ENCODE data around the gene RNF2. TPM values are rescaled to one million over a fixed set of nuclear protein-coding genes. Genes with fewer than 3 reads are reported as not detected.

RNF2 gene
- total RNA-seq, 4 donors from 2014 or later, result 15.2 to 29.1 (median 20.5) TPM

DNA sequence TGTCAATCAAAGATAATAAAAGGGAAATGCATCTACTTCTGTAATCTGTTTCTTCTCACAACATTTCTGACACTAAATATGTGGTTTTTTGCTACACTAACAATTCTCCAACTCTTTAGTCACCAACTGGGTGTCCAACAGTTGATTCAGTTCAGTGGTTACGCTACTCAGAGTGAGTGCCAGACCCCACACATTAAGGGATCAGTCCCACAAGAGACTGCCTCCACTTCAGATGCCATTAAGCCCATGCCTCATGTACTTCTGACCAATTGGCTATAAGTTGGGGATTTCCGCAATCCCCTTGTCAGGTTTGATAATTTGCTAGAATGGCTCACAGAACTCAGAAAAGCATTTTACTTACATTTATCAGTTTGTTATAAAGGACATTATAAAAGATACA lies 28.4 kb downstream of the RNF2 start:
- TF ChIP-seq, protein P1, sequence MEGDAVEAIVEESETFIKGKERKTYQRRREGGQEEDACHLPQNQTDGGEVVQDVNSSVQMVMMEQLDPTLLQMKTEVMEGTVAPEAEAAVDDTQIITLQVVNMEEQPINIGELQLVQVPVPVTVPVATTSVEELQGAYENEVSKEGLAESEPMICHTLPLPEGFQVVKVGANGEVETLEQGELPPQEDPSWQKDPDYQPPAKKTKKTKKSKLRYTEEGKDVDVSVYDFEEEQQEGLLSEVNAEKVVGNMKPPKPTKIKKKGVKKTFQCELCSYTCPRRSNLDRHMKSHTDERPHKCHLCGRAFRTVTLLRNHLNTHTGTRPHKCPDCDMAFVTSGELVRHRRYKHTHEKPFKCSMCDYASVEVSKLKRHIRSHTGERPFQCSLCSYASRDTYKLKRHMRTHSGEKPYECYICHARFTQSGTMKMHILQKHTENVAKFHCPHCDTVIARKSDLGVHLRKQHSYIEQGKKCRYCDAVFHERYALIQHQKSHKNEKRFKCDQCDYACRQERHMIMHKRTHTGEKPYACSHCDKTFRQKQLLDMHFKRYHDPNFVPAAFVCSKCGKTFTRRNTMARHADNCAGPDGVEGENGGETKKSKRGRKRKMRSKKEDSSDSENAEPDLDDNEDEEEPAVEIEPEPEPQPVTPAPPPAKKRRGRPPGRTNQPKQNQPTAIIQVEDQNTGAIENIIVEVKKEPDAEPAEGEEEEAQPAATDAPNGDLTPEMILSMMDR (IDR thresholded peaks at IDR 0.05), result no peak
- TF ChIP-seq POLR2AphosphoS5 (IDR thresholded peaks at IDR 0.05), result no peak
- no peak for TF ChIP-seq POLR2A (IDR thresholded peaks at IDR 0.05)
- no peak for TF ChIP-seq EP300 (IDR thresholded peaks at IDR 0.05; ENCODE audit: low read depth)
- no peak for DNase-seq
- 90% methylated on average over 2 of the region's 2 CpGs; no CpG with 5 or more reads in 1 of the 2 donors for WGBS, 2 donors (ENCODE audit: low coverage in 1 of 2)
- H3K4me3 ChIP-seq, result no peak overlapping the region
- no peaks in the 10 kb centered on the region for H3K27me3 ChIP-seq
- no peak overlapping the region for H3K27ac ChIP-seq
- in situ Hi-C loops (cut with MboI; ENCODE audit: low pct_ligation_motif_present in 1 of 4, low pct_unique_long_range_greater_than_20kb in 1 of 4, low sequenced_read_pairs in 3 of 4), result no loop called here
- no peaks in the 10 kb centered on the region for H3K36me3 ChIP-seq
- intact Hi-C loops (cut with DNase I; ENCODE audit: low total_unique reads), result no loop called here
- no peaks in the 10 kb centered on the region for H3K9me3 ChIP-seq
- no peaks in the 10 kb centered on the region for H3K4me1 ChIP-seq

DNA sequence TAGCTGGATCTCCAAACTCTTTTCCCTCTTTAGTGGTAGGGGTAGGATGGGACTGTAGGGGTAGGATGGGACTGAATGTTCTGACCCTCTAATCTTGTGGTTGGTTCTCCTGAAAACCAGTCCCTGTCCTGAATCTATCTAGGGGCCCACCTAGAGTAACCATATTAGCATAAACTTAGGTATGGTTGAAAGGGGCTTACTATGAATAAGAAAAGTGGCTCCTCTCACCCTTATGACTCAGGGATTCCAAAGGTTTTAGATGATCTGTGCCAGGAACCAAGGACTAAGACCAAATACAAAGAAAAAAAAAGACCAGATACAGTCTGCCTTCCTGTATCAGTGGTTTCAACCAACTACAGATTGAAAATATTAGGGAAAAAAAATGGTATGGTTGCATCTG lies 28.9 kb downstream of the RNF2 start:
- no peak overlapping the region for H3K4me3 ChIP-seq
- H3K36me3 ChIP-seq, result no peaks in the 10 kb centered on the region
- no peak for DNase-seq
- no peak overlapping the region for H3K27ac ChIP-seq
- TF ChIP-seq POLR2AphosphoS5 (IDR thresholded peaks at IDR 0.05) (no peak), EP300 (IDR thresholded peaks at IDR 0.05; ENCODE audit: low read depth) (no peak), POLR2A (IDR thresholded peaks at IDR 0.05) (no peak)
- TF ChIP-seq, protein P1 (IDR thresholded peaks at IDR 0.05), result no peak
- H3K4me1 ChIP-seq, result no peaks in the 10 kb centered on the region
- intact Hi-C loops (cut with DNase I; ENCODE audit: low total_unique reads), result no loop called here
- H3K27me3 ChIP-seq, result no peaks in the 10 kb centered on the region
- H3K9me3 ChIP-seq, result no peaks in the 10 kb centered on the region
- in situ Hi-C loops (cut with MboI; ENCODE audit: low pct_ligation_motif_present in 1 of 4, low pct_unique_long_range_greater_than_20kb in 1 of 4, low sequenced_read_pairs in 3 of 4), result no loop called here

DNA sequence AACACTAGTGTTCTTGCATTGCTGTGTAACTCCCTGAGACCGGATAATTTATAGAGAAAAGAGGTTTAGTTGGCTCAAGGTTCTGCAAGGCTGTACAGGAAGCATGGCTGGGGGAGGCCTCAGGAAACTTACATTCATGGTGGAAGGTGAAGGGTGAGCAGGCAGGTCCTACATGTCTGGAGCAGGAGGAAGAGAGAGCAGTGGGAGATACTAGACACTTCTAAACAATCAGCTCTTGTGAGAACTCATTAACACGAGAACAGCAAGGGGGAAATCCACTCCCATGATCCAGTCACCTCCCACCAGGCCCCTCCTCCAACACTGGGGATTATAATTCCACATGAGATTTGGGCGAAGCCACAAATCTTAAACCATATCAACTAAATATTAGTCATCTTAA lies 30.1 kb downstream of the RNF2 start:
- no peaks in the 10 kb centered on the region for H3K4me1 ChIP-seq
- WGBS, 2 donors (ENCODE audit: low coverage in 1 of 2), result 85 to 90% methylated on average over 2 to 3 of the region's 3 CpGs
- no peaks in the 10 kb centered on the region for H3K36me3 ChIP-seq
- H3K27ac ChIP-seq, result no peak overlapping the region
- DNase-seq, result no peak
- H3K9me3 ChIP-seq, result no peaks in the 10 kb centered on the region
- no peak overlapping the region for H3K4me3 ChIP-seq
- in situ Hi-C loops (cut with MboI; ENCODE audit: low pct_ligation_motif_present in 1 of 4, low pct_unique_long_range_greater_than_20kb in 1 of 4, low sequenced_read_pairs in 3 of 4), result no loop called here
- intact Hi-C loops (cut with DNase I; ENCODE audit: low total_unique reads), result no loop called here
- TF ChIP-seq POLR2AphosphoS5 (IDR thresholded peaks at IDR 0.05) (no peak), POLR2A (IDR thresholded peaks at IDR 0.05) (no peak)
- TF ChIP-seq, protein P1 (IDR thresholded peaks at IDR 0.05), result no peak
- H3K27me3 ChIP-seq, result no peaks in the 10 kb centered on the region

DNA sequence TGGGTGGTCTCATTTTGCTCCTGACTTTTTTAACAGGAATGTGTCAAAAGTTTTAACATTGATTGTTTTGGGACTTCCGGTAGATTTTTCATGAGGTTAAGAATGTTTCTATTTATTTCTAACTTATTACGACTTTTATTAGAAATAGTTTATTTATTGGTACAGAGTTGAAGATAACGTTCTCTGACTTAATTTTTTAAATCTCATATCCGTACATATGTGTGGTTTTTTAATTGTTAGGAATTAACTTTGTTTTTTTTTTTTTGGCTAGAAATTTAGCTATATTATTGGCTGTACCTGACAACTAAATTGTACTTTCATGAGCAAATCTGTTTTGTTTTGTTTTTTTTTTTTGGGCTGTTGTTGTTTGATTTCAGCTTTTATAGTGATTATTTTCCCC lies 32.0 kb downstream of the RNF2 start:
- in situ Hi-C loops (cut with MboI; ENCODE audit: low pct_ligation_motif_present in 1 of 4, low pct_unique_long_range_greater_than_20kb in 1 of 4, low sequenced_read_pairs in 3 of 4) (no loop called here), intact Hi-C loops (cut with DNase I; ENCODE audit: low total_unique reads) (no loop called here)
- Histone ChIP-seq H3K4me1 (no peaks in the 10 kb centered on the region), H3K4me3 (no peak overlapping the region), H3K27ac (no peak overlapping the region), H3K9me3 (no peaks in the 10 kb centered on the region), H3K36me3 (no peaks in the 10 kb centered on the region), H3K27me3 (no peaks in the 10 kb centered on the region)
- 82 to 83% methylated on average over 4 of the region's 4 CpGs for WGBS, 2 donors (ENCODE audit: low coverage in 1 of 2)
- no peak for DNase-seq
- TF ChIP-seq EP300 (IDR thresholded peaks at IDR 0.05; ENCODE audit: low read depth) (no peak), POLR2A (IDR thresholded peaks at IDR 0.05) (no peak), POLR2AphosphoS5 (IDR thresholded peaks at IDR 0.05) (no peak)
- TF ChIP-seq, protein P1 (IDR thresholded peaks at IDR 0.05), result no peak
